ENCODE results near the gene PDE4D.
"Not testable (repeated sequence)": the region's sequence is repeated elsewhere in the genome, so short reads cannot be mapped to it uniquely, and the experiment has no call there.

PDE4D gene

GRCh38 chr5:59582746-59583145, 310.8 kb downstream of the PDE4D start:
- no peak for DNase-seq (ENCODE audit: low read depth)

- DNase-seq (ENCODE audit: low read depth), result no peak
Observed at GRCh38 chr5:59579824-59580167, 313.7 kb downstream of the PDE4D start.

GRCh38 chr5:59579101-59579823, 314.3 kb downstream of the PDE4D start:
- DNase-seq (ENCODE audit: low read depth), result no peak

GRCh38 chr5:59577485-59577884, 316.0 kb downstream of the PDE4D start:
- no peak for DNase-seq (ENCODE audit: low read depth)

GRCh38 chr5:59575648-59576445, 317.7 kb downstream of the PDE4D start:
- DNase-seq (ENCODE audit: low read depth), result no peak

GRCh38 chr5:59573509-59573908, 320.0 kb downstream of the PDE4D start:
- DNase-seq (ENCODE audit: low read depth), result not testable (repeated sequence)

GRCh38 chr5:59571067-59571466, 322.5 kb downstream of the PDE4D start:
- DNase-seq (ENCODE audit: low read depth), result no peak

- DNase-seq (ENCODE audit: low read depth), result no peak
Observed at GRCh38 chr5:59569608-59570334, 323.8 kb downstream of the PDE4D start.

- DNase-seq (ENCODE audit: low read depth), result no peak
Observed at GRCh38 chr5:59569158-59569557, 324.4 kb downstream of the PDE4D start.

GRCh38 chr5:59568161-59568560, 325.4 kb downstream of the PDE4D start:
- DNase-seq (ENCODE audit: low read depth), result no peak

- no peak for DNase-seq (ENCODE audit: low read depth)
Observed at GRCh38 chr5:59565551-59565950, 328.0 kb downstream of the PDE4D start.

- no peak for DNase-seq (ENCODE audit: low read depth)
Observed at GRCh38 chr5:59564895-59565294, 328.6 kb downstream of the PDE4D start.

GRCh38 chr5:59562756-59563389, 330.7 kb downstream of the PDE4D start:
- DNase-seq (ENCODE audit: low read depth), result no peak

- no peak for DNase-seq (ENCODE audit: low read depth)
Observed at GRCh38 chr5:59560553-59560952, 333.0 kb downstream of the PDE4D start.

GRCh38 chr5:59559847-59560246, 333.7 kb downstream of the PDE4D start:
- no peak for DNase-seq (ENCODE audit: low read depth)

- no peak for DNase-seq (ENCODE audit: low read depth)
Observed at GRCh38 chr5:59559323-59559722, 334.2 kb downstream of the PDE4D start.

- DNase-seq (ENCODE audit: low read depth), result no peak
Observed at GRCh38 chr5:59558501-59558900, 335.0 kb downstream of the PDE4D start.

- DNase-seq (ENCODE audit: low read depth), result no peak
Observed at GRCh38 chr5:59557572-59557971, 336.0 kb downstream of the PDE4D start.

- DNase-seq (ENCODE audit: low read depth), result no peak
Observed at GRCh38 chr5:59555596-59555995, 337.9 kb downstream of the PDE4D start.

GRCh38 chr5:59554501-59554900, 339.0 kb downstream of the PDE4D start:
- no peak for DNase-seq (ENCODE audit: low read depth)

- no peak for DNase-seq (ENCODE audit: low read depth)
Observed at GRCh38 chr5:59553992-59554391, 339.5 kb downstream of the PDE4D start.

GRCh38 chr5:59548807-59549357, 344.6 kb downstream of the PDE4D start:
- DNase-seq (ENCODE audit: low read depth), result no peak

Measured in activated T-helper 9 cell treated with anti-CD3 and anti-CD28 coated beads, Interleukin-2, amount 50 U/mL, for 16 hours (primary cell).